GM06990 (cell line): ENCODE results near the gene SLC16A9.
"Not testable (repeated sequence)": the region's sequence is repeated elsewhere in the genome, so short reads cannot be mapped to it uniquely, and the experiment has no call there.

Source experiments
- DNase-seq: peaks from one replicate; pipeline ENCODE4 v3.0.0-alpha.2; 2011; ENCODE audit not compliant: insufficient read length; ENCODE audit errors: extremely low read depth
- H3K27me3 ChIP-seq: replicated peaks from 2 replicates; pipeline ENCODE4 v1.6.0; 2011; ENCODE audit warnings: low read length; ENCODE audit not compliant: control insufficient read depth, insufficient read depth
- H3K36me3 ChIP-seq: 2 replicates; pipeline ENCODE4 v1.5.1; 2011; ENCODE audit warnings: low read length; ENCODE audit not compliant: control insufficient read depth, insufficient read depth
- H3K4me3 ChIP-seq: replicated peaks from 2 replicates; pipeline ENCODE4 v1.5.1; 2011; ENCODE audit warnings: low read depth, mild to moderate bottlenecking, control low read depth, low read length
- TF ChIP-seq, protein P1 (sequence below): IDR thresholded peaks from 2 replicates; pipeline ENCODE4 v1.5.1; 2011; ENCODE audit warnings: low read length, control low read depth, mild to moderate bottlenecking, inconsistent platforms; ENCODE audit not compliant: insufficient read depth, poor library complexity, severe bottlenecking

Gene SLC16A9

DNA sequence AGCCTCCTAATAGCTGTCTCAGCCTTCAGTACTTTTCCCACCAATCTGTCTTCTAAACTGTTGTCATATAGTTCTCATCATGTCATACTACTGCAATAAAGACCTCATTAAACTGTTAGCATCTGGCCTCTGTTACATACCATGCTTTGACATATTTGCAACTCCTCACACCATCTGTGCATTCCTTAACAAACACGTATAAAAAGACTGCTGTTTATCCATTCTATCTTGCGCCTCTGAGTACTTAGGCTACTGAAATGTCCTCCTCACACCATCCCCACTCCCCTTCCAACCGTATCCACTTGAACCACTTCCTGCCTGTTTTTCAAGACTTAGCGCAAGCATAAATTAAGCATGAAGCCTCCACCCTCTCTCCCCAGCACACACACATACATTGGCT lies 41.6 kb downstream of the SLC16A9 start:
- TF ChIP-seq, protein P1, sequence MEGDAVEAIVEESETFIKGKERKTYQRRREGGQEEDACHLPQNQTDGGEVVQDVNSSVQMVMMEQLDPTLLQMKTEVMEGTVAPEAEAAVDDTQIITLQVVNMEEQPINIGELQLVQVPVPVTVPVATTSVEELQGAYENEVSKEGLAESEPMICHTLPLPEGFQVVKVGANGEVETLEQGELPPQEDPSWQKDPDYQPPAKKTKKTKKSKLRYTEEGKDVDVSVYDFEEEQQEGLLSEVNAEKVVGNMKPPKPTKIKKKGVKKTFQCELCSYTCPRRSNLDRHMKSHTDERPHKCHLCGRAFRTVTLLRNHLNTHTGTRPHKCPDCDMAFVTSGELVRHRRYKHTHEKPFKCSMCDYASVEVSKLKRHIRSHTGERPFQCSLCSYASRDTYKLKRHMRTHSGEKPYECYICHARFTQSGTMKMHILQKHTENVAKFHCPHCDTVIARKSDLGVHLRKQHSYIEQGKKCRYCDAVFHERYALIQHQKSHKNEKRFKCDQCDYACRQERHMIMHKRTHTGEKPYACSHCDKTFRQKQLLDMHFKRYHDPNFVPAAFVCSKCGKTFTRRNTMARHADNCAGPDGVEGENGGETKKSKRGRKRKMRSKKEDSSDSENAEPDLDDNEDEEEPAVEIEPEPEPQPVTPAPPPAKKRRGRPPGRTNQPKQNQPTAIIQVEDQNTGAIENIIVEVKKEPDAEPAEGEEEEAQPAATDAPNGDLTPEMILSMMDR = no peak
- DNase-seq = no peak
- H3K4me3 ChIP-seq = no peak overlapping the region
- H3K36me3 ChIP-seq = no peaks in the 10 kb centered on the region
- no peaks in the 10 kb centered on the region for H3K27me3 ChIP-seq

DNA sequence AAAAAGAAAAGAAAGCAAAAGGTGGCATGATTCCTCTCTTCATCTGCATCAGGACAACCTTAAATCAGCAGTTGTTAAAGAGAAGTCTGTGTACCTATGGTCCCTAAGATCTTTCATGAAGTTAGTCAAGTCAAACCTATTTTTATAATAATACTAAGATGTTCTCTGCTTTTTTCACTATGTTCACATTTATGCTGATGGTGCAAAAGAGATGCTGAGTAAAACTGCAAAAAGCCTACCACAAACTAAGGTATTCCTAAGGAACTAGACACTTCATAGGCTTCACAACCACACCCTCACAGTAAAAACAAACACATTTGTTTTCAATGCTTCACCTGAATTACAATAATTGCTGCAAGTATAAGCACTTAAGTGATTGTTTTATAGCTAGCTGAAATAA lies 43.3 kb downstream of the SLC16A9 start:
- DNase-seq = no peak
- H3K4me3 ChIP-seq = no peak overlapping the region
- no peaks in the 10 kb centered on the region for H3K27me3 ChIP-seq
- H3K36me3 ChIP-seq = no peaks in the 10 kb centered on the region
- TF ChIP-seq, protein P1 = no peak

DNA sequence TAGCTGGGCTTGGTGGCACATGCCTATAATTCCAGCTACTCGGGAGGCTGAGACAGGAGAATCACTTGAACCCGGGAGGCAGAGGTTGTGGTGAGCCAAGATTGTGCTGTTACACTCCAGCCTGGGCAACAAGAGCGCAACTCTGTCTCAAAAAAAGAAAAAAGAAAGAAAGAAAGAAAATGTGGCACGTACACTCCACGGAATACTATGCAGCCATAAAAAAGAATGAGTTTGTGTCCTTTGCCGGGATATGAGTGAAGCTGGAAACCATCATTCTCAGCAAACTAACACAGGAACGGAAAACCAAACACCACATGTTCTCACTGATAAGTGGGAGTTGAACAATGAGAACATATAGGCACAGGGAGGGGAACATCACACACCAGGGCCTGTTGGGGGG lies 46.4 kb downstream of the SLC16A9 start:
- DNase-seq, H3K36me3 ChIP-seq, H3K4me3 ChIP-seq, H3K27me3 ChIP-seq: not testable (repeated sequence)

DNA sequence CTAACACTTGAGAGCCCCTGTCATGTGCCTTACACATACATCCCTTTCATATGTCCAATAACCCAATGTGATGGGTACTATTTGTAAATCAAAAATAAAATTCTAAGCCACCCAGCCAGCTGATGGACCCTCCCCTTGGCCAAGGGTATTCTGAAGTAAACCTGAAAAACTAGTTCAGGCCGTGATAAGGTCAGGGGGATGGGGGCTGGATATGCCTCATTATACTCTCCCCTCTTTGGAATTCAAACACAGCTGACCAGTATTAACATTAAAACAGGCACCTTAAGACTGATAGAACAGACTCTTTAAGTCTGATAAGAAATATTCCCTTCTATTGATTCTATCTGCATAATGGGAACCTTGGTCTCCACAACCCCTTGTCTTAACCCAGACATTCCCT lies 51.9 kb downstream of the SLC16A9 start:
- Histone ChIP-seq H3K36me3 (no peaks in the 10 kb centered on the region), H3K27me3 (no peaks in the 10 kb centered on the region), H3K4me3 (no peak overlapping the region)
- DNase-seq = no peak
- TF ChIP-seq, protein P1 = no peak

DNA sequence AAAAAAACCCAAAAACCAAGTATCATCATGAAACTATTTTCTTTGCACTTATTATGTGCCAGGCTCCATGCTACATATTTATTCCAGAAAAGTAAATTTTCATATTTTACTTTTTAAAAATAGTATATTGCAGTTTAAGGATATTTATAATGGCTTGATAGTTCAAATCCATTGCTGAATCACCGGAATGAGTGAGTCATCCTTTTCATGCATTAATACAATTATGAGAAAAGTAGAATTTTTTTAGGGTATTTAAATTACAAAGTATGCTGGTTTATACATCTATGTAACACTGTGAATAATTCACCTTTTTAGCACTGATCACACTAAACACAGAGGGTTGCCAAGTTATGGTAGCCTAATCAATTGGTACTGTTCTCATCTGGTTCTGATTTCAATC lies 54.3 kb downstream of the SLC16A9 start:
- Histone ChIP-seq H3K4me3 (no peak overlapping the region), H3K27me3 (no peaks in the 10 kb centered on the region), H3K36me3 (no peaks in the 10 kb centered on the region)
- TF ChIP-seq, protein P1 = no peak
- no peak for DNase-seq

DNA sequence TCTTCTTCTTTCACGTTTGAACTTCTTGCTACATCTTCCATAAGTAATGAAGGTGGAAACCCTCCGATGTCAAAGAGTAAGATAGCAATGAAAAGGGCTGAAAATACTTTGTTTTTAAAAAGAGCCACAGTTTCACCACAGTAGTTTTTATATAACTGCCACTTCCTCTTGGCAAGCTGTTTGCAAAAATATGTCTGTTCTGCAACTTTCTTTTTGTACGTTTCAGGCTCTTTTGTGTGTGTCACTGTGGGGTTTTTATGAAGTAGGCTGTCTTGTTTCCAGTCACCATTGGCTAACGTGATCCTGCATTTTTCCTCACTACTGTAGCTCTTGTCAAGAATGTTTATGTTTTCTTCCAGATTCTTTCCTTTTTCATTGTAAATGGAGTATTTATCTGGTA lies 55.6 kb downstream of the SLC16A9 start:
- Histone ChIP-seq H3K27me3 (no peaks in the 10 kb centered on the region), H3K4me3 (no peak overlapping the region), H3K36me3 (no peaks in the 10 kb centered on the region)
- TF ChIP-seq, protein P1 = no peak
- no peak for DNase-seq
